HG03108 (cell line): ENCODE results near the gene UBE2I.

Experiments used
- ATAC-seq: cut with Tn5 transposase; IDR thresholded peaks from one replicate; pipeline ENCODE4 v1.9.1; 2021; ENCODE audit warnings: moderate library complexity; ENCODE audit not compliant: unreplicated experiment

Gene UBE2I

DNA sequence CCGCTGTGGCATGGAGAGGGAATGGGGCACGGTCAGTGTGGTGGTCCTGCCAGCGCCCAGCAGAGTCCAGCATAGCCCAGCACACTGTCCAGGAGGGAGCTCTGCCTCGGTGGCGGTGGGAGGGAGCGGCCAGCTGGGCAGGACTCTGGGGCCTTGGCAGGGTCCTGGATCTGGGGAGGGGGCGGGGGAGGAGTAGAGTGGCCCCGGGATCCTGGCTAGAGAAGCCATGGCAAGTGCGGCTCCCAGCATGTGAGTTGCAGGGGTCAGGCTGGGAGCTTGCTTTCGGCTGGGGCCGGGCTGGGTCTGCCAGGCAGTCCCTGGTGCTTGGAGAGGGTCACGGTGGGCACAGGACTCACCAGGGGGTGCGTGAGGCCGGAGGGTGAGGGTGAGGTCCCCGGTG is 46.2 kb downstream of the UBE2I start:
- ATAC-seq = no peak

DNA sequence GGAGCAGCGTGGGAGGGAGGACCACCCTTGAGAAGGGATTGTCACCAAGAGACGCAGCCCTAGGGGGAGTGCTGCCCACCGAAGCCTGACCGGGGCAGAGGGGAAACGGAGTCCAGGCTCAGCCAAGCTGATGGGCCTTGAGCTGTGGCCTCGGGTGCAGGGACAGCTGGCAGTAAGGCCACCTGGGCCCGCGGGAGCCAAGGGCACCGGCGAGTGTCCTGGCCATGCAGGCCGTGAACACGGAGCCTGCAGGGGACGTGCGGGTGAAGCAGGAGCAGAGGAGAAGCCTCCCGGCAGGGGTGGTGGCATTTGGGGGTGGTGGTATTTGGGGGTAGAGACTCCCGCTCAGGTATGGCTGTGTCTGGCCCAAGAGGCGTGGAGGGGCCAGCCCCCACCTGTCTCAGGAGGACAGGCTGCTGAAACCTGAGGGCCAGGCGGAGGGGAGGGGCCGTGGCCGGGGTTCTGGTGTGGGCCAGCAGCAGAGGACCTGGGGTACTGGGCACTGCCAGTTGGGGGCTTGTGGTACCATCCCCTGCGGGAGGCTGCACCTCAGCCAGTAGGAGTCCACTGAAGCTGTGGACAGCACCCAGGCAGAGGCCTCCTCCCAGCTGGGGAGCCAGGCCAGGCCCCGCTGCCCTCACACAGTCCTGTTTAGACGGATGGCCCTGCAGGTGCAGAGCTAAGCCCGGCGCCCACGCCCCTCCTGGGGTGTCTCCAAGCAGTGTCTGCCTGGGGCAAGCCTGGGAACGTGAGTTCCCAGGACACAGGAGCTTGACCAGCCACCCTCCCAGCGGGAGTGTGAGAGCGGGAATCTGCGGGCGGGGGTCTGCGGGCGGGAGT is 46.8 kb downstream of the UBE2I start:
- ATAC-seq = no peak

DNA sequence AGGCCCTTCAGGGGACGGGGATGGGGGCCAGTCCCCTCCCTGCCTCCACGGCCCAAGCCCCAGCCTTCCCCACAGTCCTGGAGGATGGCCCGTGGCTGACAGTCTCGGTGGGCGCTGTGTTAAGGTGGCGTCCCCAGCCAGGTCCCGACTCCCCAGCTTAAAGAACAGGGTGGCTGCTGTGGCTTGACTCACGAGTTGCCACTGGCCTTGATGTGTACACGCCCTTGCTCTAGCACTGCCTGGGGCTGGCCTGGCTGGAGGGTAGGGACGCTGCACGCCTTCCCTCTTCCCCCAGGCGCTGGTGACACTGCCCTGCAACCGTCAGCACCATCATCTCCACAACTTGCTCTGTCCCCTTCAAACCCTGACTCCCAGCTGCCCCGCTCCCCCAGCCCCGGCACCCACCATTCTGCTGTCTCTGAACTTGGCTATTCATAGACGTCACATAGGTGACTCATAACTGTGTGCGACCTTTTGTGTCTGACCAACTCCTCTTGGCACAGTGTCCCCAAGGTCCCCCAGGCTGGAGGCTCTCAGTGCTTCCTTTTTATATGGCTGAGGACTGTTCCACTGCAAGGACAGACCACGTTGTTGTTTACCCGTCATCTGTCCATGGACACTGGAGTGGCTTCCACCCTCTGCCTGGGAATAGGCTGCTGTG is 48.6 kb downstream of the UBE2I start:
- no peak for ATAC-seq

DNA sequence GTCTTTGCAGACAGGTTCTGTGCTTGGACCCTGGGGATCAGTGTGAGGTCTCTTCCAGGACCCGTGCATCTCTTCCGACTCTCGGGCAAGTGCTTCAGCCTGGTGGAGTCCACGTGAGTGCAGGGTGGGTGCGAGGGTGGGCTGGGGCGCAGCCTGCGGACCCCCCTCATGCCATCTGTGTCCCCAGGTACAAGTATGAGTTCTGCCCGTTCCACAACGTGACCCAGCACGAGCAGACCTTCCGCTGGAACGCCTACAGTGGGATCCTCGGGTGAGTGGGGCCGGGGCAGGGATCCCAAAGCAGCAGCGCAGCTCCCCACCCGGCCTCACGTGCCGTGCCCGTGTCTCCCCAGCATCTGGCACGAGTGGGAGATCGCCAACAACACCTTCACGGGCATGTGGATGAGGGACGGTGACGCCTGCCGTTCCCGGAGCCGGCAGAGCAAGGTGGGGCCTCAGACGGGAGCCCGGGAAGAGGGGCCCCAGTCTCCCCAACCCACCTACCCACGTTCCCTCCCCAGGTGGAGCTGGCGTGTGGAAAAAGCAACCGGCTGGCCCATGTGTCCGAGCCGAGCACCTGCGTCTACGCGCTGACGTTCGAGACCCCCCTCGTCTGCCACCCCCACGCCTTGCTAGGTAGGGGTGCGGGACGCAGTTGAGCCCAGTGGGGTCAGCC is 52.4 kb downstream of the UBE2I start:
- no peak for ATAC-seq

DNA sequence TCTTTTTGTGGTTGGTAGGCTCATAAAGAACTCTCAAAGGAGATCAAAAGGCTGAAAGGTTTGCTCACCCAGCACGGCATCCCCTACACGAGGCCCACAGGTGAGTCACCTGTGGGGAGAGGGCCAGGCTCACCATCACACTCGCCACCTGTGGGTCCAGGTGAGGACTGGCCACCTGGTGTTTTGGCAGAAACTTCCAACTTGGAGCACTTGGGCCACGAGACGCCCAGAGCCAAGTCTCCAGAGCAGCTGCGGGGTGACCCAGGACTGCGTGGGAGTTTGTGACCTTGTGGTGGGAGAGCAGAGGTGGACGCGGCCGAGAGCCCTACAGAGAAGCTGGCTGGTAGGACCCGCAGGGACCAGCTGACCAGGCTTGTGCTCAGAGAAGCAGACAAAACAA is 53.4 kb downstream of the UBE2I start:
- no peak for ATAC-seq

DNA sequence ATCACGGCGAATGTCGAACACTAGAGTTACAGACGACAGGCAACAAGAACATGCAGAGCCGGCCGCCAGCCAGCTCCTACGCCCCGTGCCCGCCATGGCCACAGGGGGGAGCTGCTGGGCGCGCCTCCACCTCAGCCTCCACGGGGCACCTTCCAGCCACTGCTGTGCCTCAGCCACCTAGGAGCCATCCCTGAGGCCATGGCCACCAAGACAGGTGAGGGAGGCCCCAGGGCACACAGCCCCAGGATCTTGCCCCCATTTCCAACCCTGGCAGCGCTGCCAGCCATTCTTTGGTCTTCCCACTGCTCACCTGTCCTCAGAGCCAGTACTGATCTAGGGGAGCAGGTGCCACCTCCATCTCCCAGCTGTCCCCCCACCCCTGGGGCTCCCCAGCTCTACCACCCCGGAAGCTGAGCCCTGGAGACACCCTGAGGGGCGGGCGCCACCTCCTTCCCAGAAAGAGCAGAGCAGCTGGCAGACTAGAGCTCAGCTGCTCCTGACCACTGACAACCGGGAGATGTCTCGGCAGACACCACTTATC is 54.1 kb downstream of the UBE2I start:
- ATAC-seq = no peak

DNA sequence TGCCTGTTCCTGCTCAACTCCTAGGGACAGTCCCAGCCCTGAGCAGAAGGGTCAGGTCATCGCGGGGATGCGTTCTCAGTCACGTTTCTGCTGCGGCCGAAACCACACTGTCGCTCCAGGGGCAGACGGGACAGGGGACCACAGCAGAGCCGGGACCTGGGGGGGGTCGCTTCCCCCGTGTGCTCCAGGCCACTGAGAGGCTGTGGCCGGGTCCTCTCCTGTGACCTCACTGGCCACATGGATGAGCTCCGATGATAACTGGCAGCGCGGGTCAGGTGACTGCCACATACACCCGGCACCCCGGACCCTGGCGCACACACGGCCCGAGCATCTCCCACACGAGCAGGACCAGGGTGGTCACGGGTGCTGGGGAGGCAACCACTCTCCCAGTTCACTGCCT is 55.1 kb downstream of the UBE2I start:
- ATAC-seq = no peak

DNA sequence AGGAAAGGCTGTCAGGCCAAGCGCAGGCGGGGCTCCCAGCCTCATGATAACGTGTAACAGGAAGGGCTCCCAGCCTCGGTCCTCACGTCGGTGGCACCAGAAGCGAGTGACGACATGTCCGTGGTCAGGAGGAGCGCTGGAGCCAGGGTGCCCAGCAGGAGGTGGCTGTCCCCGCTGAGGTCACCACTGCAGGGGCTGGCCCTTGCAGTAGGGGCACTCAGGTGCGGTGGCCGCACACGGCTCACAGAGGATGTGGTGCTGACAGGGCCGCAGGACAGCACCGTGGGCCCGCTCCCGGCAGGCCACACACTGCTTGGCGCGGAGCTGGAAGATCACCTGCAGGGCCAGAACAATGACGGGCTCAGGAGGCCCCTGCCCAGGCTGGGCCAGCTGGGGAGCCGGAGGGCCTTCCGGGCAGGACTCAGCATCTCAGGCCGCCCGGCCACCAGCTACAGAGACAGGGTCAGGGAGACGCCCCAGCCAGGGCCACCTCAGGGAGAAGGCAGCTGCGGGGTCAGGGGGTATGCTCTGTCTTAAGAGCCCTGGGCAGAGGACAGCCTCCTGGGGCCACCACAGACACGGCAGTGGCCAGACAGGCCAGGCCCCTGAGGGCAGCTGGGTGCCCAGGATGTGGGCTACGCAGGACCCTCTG is 56.8 kb downstream of the UBE2I start:
- no peak for ATAC-seq

DNA sequence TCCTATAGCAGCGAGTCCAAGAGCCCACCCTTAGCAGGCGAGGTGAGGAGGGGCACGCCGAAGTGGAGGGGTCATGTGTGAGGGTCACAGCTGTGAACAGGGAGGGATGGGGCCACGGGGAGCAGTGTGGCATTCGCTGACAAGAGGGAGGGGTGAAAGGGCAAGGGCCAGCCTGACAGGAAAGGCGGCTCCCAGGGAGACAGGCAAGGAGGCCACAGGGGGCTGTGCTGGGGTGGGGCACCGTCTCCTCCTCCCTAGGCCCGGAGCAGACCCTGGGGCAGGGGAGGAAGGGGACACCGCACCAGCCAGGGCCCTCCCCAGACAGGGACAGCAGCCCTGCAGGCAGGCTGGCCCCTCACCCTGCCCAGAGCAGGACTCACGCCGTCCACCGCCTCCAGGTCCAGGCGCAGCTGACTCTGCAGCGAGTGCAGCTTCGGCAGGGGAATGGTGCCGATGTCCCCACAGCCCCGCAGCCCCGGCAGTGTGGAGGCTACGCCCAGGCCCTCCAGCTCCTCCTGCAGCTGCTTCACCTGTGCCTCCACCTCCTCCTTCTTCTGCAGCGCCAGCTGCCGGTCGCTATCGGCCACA is 57.4 kb downstream of the UBE2I start:
- no peak for ATAC-seq

DNA sequence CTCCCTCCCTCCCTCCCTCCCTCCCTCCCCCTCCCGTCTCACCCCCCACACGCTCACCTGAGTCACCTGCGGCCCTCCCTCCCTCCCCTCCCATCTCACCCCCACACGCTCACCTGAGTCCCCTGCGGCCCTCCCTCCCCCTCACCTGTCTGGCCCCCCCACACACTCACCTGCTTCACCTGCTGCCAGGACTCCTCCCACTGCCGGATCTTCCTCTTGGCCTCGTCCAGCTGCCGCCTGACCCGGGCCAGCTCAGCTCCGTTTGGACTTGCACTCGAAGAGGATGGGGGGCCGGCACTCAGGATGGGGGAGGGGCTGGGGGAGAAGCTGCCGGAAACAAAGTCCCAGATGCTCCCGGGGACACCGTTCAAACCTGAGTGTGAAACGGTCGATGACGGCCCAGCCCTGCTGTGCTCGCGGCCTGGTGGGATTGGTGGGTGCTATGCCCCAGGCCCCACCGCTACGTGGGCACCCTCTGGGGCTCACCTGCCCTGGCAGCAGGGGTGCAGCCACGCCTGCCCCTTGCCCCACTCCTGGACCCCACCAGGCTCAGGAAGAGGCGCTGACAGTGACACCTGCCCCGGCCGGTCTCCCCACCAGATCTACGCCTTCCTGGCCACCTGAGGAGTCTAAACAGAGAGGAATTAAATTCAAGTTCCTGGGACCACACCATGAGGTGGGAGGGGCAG is 58.2 kb downstream of the UBE2I start:
- no peak for ATAC-seq

DNA sequence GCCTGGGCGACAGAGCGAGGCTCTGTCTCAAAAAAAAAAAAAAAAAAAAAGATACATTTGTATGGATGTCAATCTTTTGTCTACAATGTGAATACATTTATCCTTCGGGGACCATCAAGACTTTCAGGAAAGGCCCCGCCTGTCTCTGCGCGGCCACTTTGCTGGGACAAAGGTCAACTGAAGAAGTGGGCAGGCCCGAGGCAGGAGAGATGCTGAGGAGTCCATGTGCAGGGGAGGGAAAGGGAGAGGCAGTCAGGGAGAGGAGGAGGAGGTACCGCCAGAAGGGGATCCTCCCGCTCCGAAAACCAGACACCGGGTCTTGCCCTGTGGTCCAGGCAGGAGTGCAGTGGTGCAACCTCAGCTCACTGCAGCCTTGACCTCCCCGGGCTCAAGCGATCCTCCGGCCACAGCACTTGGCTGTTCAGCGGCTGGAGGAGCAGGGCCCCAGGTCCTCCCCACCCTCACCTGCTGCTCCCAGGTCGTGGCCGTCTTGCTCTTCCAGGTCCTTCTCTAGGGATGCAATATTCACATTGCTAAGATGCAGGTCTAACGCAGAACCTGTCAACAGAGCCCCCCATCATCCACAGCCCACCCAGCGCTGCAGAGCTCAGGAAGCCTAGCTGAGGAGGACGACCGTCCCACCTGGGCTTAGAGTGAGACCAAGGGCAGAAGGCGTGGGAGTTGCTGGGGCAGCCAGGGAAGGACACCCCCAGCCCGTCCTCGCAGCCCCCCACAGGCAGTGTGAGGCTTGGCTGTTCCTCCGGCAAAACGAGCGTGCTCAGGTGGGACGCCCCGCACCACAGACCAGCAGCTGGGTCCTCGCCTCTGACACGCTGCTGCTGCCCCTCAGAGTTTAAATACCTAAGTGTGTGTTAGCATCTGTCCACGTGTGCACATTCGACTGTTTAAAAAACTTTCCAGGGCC is 61.9 kb downstream of the UBE2I start:
- no peak for ATAC-seq

DNA sequence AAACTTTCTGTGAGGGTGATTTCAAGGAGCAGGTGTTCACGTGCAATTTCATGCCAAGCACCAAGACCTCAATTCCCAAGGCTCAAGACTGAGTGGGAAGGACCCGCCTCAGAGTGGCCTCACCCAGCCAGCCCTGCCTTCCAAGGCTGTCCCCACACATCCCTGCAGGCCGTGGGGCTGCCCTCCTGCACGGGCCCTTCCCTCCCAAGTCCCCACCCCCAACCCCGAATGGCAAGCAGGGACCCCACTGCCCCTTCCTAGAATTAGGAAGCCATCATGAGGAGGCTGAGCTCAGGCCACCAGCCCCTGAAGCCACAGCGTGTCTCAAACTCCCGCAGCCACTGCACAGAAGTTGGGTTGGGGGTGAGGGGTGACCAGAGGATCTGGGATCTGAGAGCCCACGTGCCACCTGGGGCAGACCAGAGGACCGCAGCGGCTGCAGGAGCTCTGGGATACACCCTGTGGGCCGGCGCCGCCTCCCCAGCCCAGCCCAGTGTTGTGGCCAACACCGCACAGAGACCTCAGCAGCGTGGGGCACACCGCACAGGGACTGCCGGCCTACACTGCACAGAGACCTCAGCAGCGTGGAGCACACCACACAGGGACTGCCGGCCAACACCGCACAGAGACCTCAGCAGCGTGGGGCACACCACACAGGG is 63.0 kb downstream of the UBE2I start:
- ATAC-seq = no peak

DNA sequence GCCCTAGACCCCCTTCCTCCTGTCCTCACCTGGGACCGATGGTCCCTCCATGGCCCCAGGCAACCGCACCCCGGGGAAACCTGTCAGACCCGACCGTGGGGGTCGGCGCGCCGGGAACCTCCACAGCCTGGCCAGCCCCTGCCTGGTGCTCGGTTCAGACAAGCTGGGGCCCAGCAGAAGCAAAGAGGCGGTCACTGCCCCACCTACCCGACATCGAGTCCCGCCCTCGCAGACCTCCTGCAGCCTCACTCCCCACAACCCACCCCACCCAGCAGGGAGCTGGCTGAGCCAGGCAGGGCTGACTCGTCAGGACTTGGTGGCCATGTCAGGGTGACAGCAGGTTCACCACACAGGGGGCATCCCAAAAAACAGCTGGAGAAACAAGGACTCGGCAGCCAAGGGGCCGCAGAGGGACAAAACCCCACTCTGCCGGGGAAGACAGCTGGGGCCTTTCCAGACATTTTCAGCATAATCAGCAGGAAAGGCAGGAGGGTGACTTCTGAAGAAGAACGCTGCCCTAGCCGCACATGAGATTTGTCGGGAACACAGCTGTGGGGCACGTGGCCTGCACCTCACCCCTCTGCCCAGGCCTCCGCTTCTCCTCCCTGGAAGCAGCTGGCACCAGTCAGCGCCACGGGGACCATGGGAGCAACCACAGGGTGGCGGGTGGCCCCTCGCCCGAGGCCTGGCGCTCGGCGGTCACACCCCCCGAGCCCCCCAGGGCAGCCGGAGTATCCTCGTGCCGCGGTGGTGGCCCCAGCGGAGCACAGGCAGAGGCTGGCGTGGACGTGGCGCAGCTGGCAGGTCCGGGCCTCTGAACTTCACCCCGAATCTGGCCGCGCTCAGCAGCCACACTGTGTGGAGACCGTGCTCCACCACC is 65.2 kb downstream of the UBE2I start:
- no peak for ATAC-seq

DNA sequence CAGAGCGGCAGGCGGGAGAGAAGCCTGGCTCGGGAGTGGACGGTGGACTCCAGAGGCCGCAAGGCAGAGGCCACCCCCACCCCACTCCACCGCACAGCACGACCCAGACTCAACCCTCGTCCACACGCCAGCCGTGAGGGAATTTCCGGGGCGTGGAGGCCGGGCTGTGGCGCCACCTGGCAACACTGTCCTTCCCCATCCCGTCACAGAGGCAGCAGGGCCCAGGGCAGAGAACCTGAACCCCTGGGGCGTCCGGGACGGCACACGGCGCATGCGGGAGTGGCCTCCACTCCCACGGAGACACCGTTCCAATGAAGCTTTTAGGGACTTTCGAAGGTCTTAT is 65.8 kb downstream of the UBE2I start:
- ATAC-seq = no peak

DNA sequence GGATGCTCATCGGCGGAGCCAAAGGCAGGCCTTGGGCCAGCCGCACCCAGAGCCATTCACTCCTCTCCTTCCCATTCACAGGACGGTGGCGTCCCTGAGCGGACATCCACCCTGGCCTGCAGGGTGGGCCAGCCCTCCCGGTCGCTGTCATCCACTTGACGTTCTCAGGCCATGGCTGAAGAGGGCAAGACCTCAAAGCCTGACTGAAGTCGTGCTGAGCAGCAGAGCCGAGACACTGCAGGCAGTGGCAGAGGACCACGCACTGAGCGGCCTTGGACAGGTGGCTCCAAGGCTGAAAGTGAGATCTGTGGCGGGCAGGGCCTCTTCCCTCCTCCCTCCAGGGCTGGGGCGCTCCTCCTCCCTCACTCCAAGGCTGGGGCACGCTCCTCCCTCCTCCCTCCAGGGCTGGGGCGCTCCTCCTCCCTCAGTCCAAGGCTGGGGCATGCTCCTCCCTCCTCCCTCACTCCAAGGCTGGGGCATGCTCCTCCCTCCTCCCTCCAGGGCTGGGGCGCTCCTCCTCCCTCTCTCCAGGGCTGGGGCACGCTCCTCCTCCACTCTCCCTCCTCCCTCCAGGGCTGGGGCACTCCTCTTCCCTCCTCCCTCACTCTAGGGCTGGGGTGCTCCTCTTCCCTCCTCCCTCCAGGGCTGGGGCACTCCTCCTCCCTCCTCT is 66.4 kb downstream of the UBE2I start:
- no peak for ATAC-seq
